Urinary bladder (tissue), 2 donors: ENCODE results near the gene VPS26C. TPM values are rescaled to one million over a fixed set of nuclear protein-coding genes. Genes with fewer than 3 reads are reported as not detected.

Experiments used
- polyA plus RNA-seq: library from polyadenylated mRNA; stranded (reverse); fragments of 200-250 nt; gene quantifications from one replicate; pipeline ENCODE4 v1.2.3, GENCODE V29; 2013
- small RNA-seq: library from RNA; depleted of rRNA; stranded (forward); fragments of <200 nt; gene quantifications from one replicate; pipeline ENCODE3, GENCODE V24; 2014
- total RNA-seq: library from RNA; depleted of rRNA; stranded (reverse); fragments of >200 nt; gene quantifications from one replicate; pipeline ENCODE4 v1.2.3, GENCODE V29; 2014
- donor health status: healthy.

The VPS26C gene
- total and polyA plus RNA-seq, 2 donors: 37.2 to 47.3 TPM

Small RNA genes lying within 50 kb of the gene (small RNA-seq; reads per million reads assigned to genes)
- not detected for gene RN7SL678P

Other genes with a start within 250 kb of the VPS26C start
- gene PIGP, start 194.3 kb downstream of the VPS26C start, total RNA-seq: 26.7 TPM
- gene PIGP, start 194.3 kb downstream of the VPS26C start, polyA plus RNA-seq: 31.7 TPM
- 670 TPM for gene TTC3, start 194.1 kb downstream of the VPS26C start, total RNA-seq
- gene TTC3, start 194.1 kb downstream of the VPS26C start, polyA plus RNA-seq: 56.5 TPM
- gene DYRK1A, start 99.4 kb upstream of the VPS26C start, total RNA-seq: 132 TPM
- gene DYRK1A, start 99.4 kb upstream of the VPS26C start, polyA plus RNA-seq: 29.0 TPM